WTC11 (cell line): ENCODE measurements around the gene CORO6.

Experiments
- ATF2 ChIP-seq: sonication (generic); formaldehyde crosslinking; IDR thresholded peaks from 2 replicates; pipeline ENCODE4 v1.8.1; 2022; ENCODE audit warnings: low read depth, missing genetic modification reagents, borderline replicate concordance
- CTCF ChIP-seq: fragments of 200-600 bp; IDR thresholded peaks from 2 replicates; pipeline ENCODE4 v1.8.0; 2022; ENCODE audit warnings: antibody characterized with exemption
- IRF2 ChIP-seq: sonication (generic); formaldehyde crosslinking; IDR thresholded peaks from 2 replicates; pipeline ENCODE4 v1.8.0; 2022; ENCODE audit warnings: low read depth, missing genetic modification reagents, borderline replicate concordance
- TP53 ChIP-seq: sonication (generic); formaldehyde crosslinking; IDR thresholded peaks from 2 replicates; pipeline ENCODE4 v1.8.1; 2023; ENCODE audit warnings: mild to moderate bottlenecking, missing genetic modification reagents

- no peak for TF ChIP-seq ATF2 (CRISPR knock-in tag)
- no peak for TF ChIP-seq CTCF
- TF ChIP-seq IRF2: no peak
- no peak for TF ChIP-seq TP53 (CRISPR knock-in tag)
Observed at GRCh38 chr17:29591146-29591736, 31.5 kb downstream of the CORO6 start.
